GM18508 (cell line): ENCODE data around the gene SEMA3B.
"Not testable (repeated sequence)": the region's sequence is repeated elsewhere in the genome, so short reads cannot be mapped to it uniquely, and the experiment has no call there.

Source experiments
- ATAC-seq: cut with Tn5 transposase; IDR thresholded peaks from one replicate; pipeline ENCODE4 v1.9.1; 2021; ENCODE audit warnings: moderate number of reproducible peaks; ENCODE audit not compliant: insufficient read depth, unreplicated experiment

Gene SEMA3B

GRCh38 chr3:50302095-50303012 is 33.4 kb downstream of the SEMA3B start:
- no peak for ATAC-seq

- no peak for ATAC-seq
Measured at GRCh38 chr3:50303013-50303815, 34.3 kb downstream of the SEMA3B start, which contains the start of gene HYAL1. HYAL1 (minus strand) TSS chr3:50303574; CDS start chr3:50302956, 618 bp downstream.

- no peak for ATAC-seq
Measured at GRCh38 chr3:50304601-50305000, 35.7 kb downstream of the SEMA3B start.

DNA sequence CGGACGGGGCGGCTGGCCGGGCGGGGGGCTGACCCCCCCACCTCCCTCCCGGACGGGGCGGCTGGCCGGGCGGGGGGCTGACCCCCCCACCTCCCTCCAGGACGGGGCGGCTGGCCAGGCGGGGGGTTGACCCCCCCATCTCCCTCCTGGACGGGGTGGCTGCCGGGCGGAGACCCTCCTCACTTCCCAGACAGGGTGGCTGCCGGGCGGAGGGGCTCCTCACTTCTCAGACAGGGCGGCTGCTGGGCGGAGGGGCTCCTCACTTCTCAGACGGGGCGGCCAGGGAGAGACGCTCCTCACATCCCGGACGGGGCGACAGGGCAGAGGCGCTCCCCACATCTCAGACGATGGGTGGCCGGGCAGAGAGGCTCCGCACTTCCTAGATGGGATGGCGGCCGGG is 43.1 kb downstream of the SEMA3B start:
- not testable (repeated sequence) for ATAC-seq

GRCh38 chr3:50314342-50314741 is 45.4 kb downstream of the SEMA3B start:
- ATAC-seq, result no peak

GRCh38 chr3:50314816-50315215 is 45.9 kb downstream of the SEMA3B start:
- ATAC-seq, result no peak

DNA sequence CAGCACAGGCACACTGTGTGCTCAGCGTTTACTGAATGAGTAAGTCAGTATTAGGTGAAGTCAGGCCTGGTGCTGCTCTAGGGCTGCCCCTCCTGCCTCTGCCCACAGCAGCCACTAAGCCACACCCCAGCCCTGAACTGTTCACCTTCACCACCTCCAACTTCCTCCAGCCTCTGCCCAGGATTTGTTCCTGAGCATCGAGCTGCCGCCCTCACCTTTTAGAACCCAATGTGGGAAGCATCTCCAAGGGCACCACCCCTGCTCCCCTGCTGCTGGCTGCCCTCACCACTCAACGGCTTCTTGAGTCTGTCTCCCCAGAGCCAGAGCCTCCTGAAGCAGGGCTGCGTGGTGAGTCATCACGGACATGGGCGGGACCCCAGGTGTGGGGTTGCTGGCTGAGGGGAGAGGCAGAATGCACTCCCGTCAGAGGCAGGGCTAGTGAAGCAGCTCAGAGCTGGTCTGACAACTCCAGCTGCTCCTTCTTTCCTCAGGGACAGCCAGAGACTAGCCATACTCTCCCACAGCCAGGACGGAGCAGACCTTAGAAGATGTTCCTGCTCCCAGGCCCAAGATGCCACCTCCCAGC is 47.8 kb downstream of the SEMA3B start:
- ATAC-seq, result no peak

DNA sequence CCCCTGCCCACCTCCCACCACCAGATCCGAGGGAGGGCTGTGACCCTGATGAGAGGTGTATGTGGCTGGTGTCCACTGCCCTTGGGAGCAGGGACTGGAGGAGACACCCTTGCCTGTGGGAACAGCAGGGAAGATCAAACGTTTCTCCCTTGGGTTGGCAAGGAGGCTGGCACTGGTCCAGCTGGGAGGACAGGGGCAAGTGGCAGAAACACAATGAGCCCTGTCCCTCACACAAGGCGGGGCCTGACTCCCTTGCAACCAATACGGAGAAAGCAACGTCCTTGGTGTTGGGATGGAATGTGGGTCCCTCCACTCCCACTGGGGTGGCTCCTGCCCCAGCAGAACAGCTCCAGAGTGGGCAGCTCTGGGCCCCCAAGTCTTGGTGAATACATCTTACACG is 48.4 kb downstream of the SEMA3B start:
- ATAC-seq, result no peak

GRCh38 chr3:50318163-50318562 is 49.2 kb downstream of the SEMA3B start:
- ATAC-seq, result no peak

- no peak for ATAC-seq
Measured at GRCh38 chr3:50318615-50319014, 49.7 kb downstream of the SEMA3B start.

GRCh38 chr3:50319181-50319893 is 50.4 kb downstream of the SEMA3B start:
- ATAC-seq, result no peak

DNA sequence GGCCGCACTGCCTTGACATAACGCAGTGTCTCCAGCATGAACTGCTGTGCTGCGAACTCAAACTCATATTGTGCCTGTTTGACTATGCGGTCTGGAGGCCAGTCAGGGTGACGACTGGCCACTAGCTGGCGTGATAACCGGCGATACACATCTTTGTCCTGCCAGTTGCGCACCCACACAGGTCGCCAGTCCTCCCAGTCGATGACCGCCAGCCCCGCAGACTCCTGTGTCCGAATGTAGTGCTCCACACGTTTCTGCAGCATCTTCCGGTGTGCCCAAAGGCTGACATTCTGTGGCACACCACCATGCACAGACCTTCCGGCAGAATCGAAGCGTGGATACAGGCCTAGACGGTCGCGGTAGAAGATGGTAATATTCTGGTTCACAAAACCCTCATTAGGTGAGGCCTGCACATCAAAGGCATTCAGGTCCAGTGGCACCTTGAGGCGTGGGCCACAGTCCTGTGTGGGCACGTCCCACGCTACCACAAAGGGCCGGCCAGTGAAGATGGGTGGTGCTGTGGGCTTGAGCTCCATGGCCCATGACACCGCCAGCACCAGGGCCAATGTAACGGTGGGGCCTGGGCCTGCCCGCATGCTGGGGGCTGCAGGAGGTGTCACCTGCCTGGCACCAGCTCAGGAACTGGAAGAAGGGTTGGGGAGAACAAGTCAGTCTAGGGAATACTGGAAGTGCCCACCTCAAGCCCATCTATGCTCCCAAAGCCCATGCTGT is 51.1 kb downstream of the SEMA3B start:
- ATAC-seq, result no peak

- ATAC-seq, result peak; percentile 23
Measured at GRCh38 chr3:50320853-50321335, 51.9 kb downstream of the SEMA3B start.

DNA sequence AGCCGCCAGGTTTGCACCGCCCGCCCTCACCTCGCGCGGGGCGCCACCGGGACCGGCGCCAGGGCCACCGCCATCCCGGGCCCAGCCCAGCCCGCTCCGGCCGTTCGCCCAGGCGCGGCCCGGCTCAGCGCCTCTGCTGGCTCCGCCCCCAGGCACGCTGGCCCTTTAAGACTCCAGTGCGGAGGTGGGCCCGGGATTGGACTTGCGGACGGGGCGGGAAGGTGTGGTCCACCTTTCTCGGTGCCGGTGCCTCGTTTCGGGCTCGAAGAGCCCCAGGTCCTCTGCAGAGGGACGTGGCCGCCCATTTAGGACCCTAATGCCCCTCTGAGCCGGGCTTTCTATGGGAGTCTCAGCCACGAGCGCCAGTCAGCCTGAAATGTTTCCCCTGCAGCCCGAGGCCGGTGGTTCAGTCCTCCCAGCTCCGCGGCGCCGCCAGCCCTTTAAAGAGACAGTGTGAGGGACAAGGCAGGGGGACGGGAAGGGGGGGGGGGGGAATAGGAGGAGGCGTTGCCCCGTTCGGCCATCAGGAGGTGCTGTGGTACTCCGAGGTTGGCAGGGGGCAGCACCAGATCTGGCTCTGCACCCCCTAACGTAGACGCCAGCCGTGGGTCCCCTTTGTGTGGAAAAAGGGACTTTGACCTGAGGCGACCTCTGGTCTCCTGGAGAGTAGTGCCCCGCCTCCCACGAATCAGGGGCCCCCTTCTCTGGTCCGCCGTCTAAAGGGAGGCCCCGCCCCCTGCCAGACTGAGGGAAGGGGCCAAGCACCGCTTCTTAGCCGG is 52.6 kb downstream of the SEMA3B start:
- peak; percentile 39 for ATAC-seq

GRCh38 chr3:50322115-50322385 is 53.1 kb downstream of the SEMA3B start:
- no peak for ATAC-seq

DNA sequence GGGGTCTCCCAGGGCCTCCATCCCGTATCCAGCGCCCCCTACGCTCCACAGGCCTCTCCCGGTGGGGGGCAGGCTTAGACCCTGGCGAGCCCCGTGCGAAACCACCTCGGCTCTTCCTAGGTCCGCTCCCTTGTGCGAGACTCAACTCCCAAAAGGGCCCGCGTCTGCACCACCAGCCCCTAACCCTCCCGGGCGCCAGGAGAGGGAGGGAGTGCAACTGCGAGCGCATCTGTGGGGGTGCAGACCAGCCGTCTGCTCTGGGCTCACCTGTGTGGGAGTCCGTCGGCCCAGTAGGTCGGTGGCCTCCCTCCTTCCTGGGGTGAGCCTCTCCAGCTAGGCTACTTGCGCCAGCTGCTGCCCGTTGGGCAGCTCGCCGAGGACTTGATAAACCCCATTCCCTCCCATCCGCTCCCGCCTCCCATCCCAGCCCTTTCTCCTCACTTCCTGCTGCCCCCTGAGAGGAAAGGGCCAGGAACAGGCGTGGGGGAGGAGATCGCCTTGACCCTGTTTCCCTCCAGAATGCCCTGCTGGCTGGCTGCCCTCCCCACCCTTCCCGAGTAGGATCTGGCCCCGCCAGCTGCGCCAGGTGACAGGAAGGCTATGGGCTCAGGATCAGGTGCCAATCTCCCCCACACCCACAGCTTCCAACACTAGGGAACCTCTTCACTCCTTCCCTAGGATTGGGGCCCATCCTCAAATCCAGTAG is 53.6 kb downstream of the SEMA3B start, which contains the start of gene HYAL2:
HYAL2 (minus strand) TSS at position 360 of the 706 bp plus-strand sequence. CDS start 2,256 bp downstream, outside the sequence.
- no peak for ATAC-seq

GRCh38 chr3:50323092-50323600 is 54.2 kb downstream of the SEMA3B start:
- ATAC-seq, result no peak

GRCh38 chr3:50323614-50324199 is 54.8 kb downstream of the SEMA3B start:
- ATAC-seq, result no peak
